K562 (cell line): Measurements from ENCODE around the gene YAE1. TPM values are rescaled to one million over a fixed set of nuclear protein-coding genes. Genes with fewer than 3 reads are reported as not detected.

Experiments used
- ATAC-seq: fragments of 200-7000 bp; cut with Tn5 transposase; 3 replicates; pipeline ENCODE4 v1.9.1; 2020; ENCODE audit warnings: moderate library complexity
- BruUV-seq: library from RNA; stranded (reverse); fragments of 400-500 nt; replicated peaks from 2 replicates; lab custom pipeline; 2021; lab: Mats Ljungman, UMichigan
- CTCF ChIA-PET: fragments of 300-600 bp; formaldehyde crosslinking; extraction: SDS; loops from one replicate; lab custom pipeline; 2021; ENCODE audit warnings: low intra/inter-chr PET ratio; lab: Yijun Ruan, JAX
- POLR2A ChIA-PET: fragments of 300-600, 350-650 bp; sonication (Branson Sonifier 250); formaldehyde crosslinking; extraction: SDS; loops from one replicate; lab custom pipeline; 2021; ENCODE audit warnings: antibody characterized with exemption, inconsistent platforms; lab: Yijun Ruan, JAX
- DNase-seq, 4 experiments: peaks; one replicate each; pipeline versions ENCODE4 v3.0.0 to v3.0.0-alpha.2; 2011 to 2018; ENCODE audit warnings: low spot score in 3 of 4, mixed read lengths in 3 of 4; ENCODE audit errors: extremely low read depth in 1 of 4
- FAIRE-seq: peaks from 2 replicates; lab custom pipeline; 2011; peaks lifted over from hg19 to GRCh38; lab: Jason Lieb, UNC
- H2AFZ ChIP-seq: 2 replicates; pipeline ENCODE4 v1.6.0; 2011; ENCODE audit warnings: low read depth, low read length, control low read depth, inconsistent platforms
- H3K27ac ChIP-seq: fragments of 200-600 bp; 3 replicates; pipeline ENCODE4 v1.8.0; 2011; ENCODE audit warnings: low read depth, mild to moderate bottlenecking, control low read depth, inconsistent platforms, low read length, moderate library complexity, mixed read lengths; ENCODE audit errors: extremely low read depth
- H3K27me3 ChIP-seq, 2 experiments: fragments of 300-600 bp in 1 of 2; 2 replicates in 1 of 2; 3 replicates in 1 of 2; pipeline versions ENCODE4 v1.6.0 to v1.8.0; 2011; ENCODE audit warnings: inconsistent platforms in 2 of 2, low read length in 2 of 2, mild to moderate bottlenecking in 1 of 2, mixed read lengths in 1 of 2, moderate library complexity in 1 of 2; ENCODE audit not compliant: control insufficient read depth in 2 of 2, insufficient read depth in 2 of 2
- H3K36me3 ChIP-seq: fragments of 300-600 bp; 3 replicates; pipeline ENCODE4 v1.8.0; 2011; ENCODE audit warnings: mild to moderate bottlenecking, low read length, inconsistent platforms; ENCODE audit not compliant: control insufficient read depth, insufficient read depth
- H3K4me1 ChIP-seq, 2 experiments: fragments of 200-600 bp in 1 of 2; replicated peaks in 1 of 2; 2 replicates in 1 of 2; 3 replicates in 1 of 2; pipeline versions ENCODE4 v1.5.1 to v1.8.0; 2011; ENCODE audit warnings: inconsistent platforms in 2 of 2, low read length in 2 of 2, mild to moderate bottlenecking in 1 of 2, mixed read lengths in 1 of 2, moderate library complexity in 1 of 2; ENCODE audit not compliant: control insufficient read depth in 2 of 2, insufficient read depth in 2 of 2
- H3K4me2 ChIP-seq: 2 replicates; pipeline ENCODE4 v1.6.1; 2011; ENCODE audit warnings: low read length, control low read depth, inconsistent platforms, mixed read lengths; ENCODE audit not compliant: insufficient read depth
- H3K4me3 ChIP-seq: fragments of 200-600 bp; sonication (generic), shearing (Covaris generic); 2 replicates; pipeline ENCODE4 v1.5.1; 2016; ENCODE audit warnings: control low read depth, inconsistent platforms
- H3K79me2 ChIP-seq: fragments of 200-600 bp; 3 replicates; pipeline ENCODE4 v1.8.0; 2011; ENCODE audit warnings: low read length, inconsistent platforms; ENCODE audit not compliant: control insufficient read depth, insufficient read depth
- H3K9ac ChIP-seq, 2 experiments: 2 replicates each; pipeline versions ENCODE4 v1.6.0 to v1.6.1; 2011; ENCODE audit warnings: low read depth in 2 of 2, low read length in 2 of 2, control low read depth in 1 of 2, inconsistent platforms in 1 of 2, mild to moderate bottlenecking in 1 of 2, mixed read lengths in 1 of 2; ENCODE audit not compliant: insufficient read depth in 1 of 2
- H3K9me1 ChIP-seq: one replicate; pipeline ENCODE4 v1.6.0; 2011; ENCODE audit warnings: inconsistent platforms, mild to moderate bottlenecking, low read length, moderate library complexity; ENCODE audit not compliant: control insufficient read depth, insufficient read depth
- H3K9me3 ChIP-seq: replicated peaks from 2 replicates; pipeline ENCODE4 v1.5.1; 2011; ENCODE audit warnings: low read depth, low read length, inconsistent platforms; ENCODE audit not compliant: control insufficient read depth, insufficient read depth
- H4K20me1 ChIP-seq: replicated peaks from 2 replicates; pipeline ENCODE4 v1.6.1; 2011; ENCODE audit warnings: low read length, inconsistent platforms, mixed read lengths; ENCODE audit not compliant: control insufficient read depth, insufficient read depth
- SRSF7 ChIP-seq: fragments of 200-400 bp; formaldehyde crosslinking; optimal IDR thresholded peaks from 2 replicates; pipeline ENCODE3; 2017; ENCODE audit warnings: mild to moderate bottlenecking, low read depth, low read length
- ZNF184 ChIP-seq: sonication (generic); formaldehyde crosslinking; IDR thresholded peaks from 2 replicates; pipeline ENCODE4 v1.5.0; 2020; ENCODE audit warnings: missing genetic modification reagents
- WGBS: fragments of 100-300 bp; shearing (Covaris generic); methylation state at CpG from one replicate; pipeline ENCODE4 v1.1.6; 2016; ENCODE audit warnings: low coverage, mixed read lengths; ENCODE audit not compliant: insufficient coverage; ENCODE audit errors: missing lambda C conversion rate; 5-methylcytosine and 5-hydroxymethylcytosine counted together
- in situ Hi-C: fragments of 300-500 bp; cut with MboI; formaldehyde crosslinking; loops from 4 replicates; pipeline ENCODE4 v1.15.0; 2018; ENCODE audit warnings: inconsistent platforms, mixed read lengths
- intact Hi-C: fragments of 100-400 bp; cut with micrococcal nuclease; formaldehyde crosslinking; loops from 2 replicates; pipeline ENCODE4 v1.14.2; 2022
- polyA plus RNA-seq, 8 experiments: library from polyadenylated mRNA; depleted of rRNA in 4 of 8; stranded (reverse) in 5 of 8; unstranded in 3 of 8; fragments of >200 nt; fragmentation: Nextera tagmentation in 2 of 8; fragmentation: Illumina TruSeq in 1 of 8; extraction: Ambion mirVana in 2 of 8; extraction: Trizol in 1 of 8; gene quantifications; 2 replicates each; pipeline versions ENCODE4 v1.2.1 to v1.2.3, GENCODE V29; 2011 to 2014; ENCODE audit warnings: inconsistent platforms in 1 of 8, missing spikeins in 1 of 8
- total RNA-seq, 7 experiments: library from RNA; depleted of rRNA in 6 of 7; stranded (reverse); fragments of >200 nt in 6 of 7; fragmentation: Illumina TruSeq in 2 of 7; extraction: Trizol in 2 of 7; gene quantifications; 2 replicates each; pipeline versions ENCODE4 v1.2.1 to v1.2.3, GENCODE V29; 2011 to 2021; ENCODE audit warnings: low replicate concordance in 1 of 7

YAE1 gene
- total and polyA plus RNA-seq, 9 of the 15 experiments (the other 6 are each of a cell fraction or from before 2014, with no cell fraction given), result 15.2 to 63.4 (median 30.1) TPM

DNA sequence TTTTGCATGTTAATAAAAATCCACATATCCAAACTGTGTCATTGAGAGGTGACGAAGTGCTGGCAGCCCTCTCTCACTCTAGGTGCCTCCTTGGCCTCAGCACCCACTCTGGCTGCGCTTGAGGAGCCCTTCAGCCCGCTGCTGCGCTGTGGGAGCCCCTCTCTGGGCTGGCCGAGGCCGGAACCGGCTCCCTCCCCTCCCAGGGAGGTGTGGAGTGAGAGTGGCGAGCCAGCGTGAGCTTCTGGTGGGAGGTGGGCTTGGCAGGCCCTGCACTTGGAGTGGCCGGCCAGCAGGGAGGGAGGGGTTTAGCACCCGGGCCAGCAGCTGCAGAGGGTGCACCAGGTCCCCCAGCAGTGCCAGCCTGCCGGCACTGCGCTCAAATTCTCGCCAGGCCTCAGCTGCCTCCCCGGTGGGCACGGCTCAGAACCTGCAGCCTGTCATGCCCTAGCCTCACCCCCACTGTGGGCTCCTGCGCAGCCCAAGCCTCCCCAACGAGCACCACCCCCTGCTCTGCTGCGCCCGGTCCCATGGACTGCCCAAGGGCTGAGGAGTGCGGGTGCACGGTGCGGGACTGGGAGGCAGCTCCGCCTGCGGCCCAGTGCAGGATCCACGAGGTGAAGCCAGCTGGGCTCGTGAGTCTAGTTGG is 11.1 kb downstream of the YAE1 start:
- ATAC-seq, result no peak
- Histone ChIP-seq H3K4me3 (no peak overlapping the region), H3K27ac (no peak overlapping the region), H3K27me3 (no peaks in the 10 kb centered on the region), H3K79me2 (no peaks in the 10 kb centered on the region), H3K9ac (no peak overlapping the region), H2AFZ (no peak overlapping the region), H3K36me3 (peaks cover 11% of the 10 kb centered on the region), H3K9me3 (no peaks in the 10 kb centered on the region; the same call in 1 of the 2 replicates), H3K4me1 (peaks cover 0 to 2% of the 10 kb centered on the region in 2 experiments; a peak in 1 of 5 replicates), H4K20me1 (no peaks in the 10 kb centered on the region), H3K4me2 (no peak overlapping the region), H3K9me1 (no peaks in the 10 kb centered on the region)
- 91% methylated on average over 22 of the region's 27 CpGs for WGBS
- ChIA-PET CTCF (interaction anchor here (0.8 kb wide), 1 partner anchor 170 kb away, joined by 4 read pairs; no protein-coding TSS in a partner anchor), POLR2A (no interaction called here)
- intact Hi-C loops (no loop called here), in situ Hi-C loops (no loop called here)
- 0 out of 2 replicates have a peak, but pooled peaks have one; percentile 8 for TF ChIP-seq ZNF184 (CRISPR knock-in tag)
- no peak for TF ChIP-seq SRSF7
- no TSS peak for BruUV-seq
- DNase-seq, result no peak
- FAIRE-seq, result no peak
